Rectal smooth muscle tissue (tissue), 1 donor: ENCODE measurements around the gene CLCN3.
"Not testable (repeated sequence)": the region's sequence is repeated elsewhere in the genome, so short reads cannot be mapped to it uniquely, and the experiment has no call there.

ENCODE experiments used
- H3K27ac ChIP-seq: one replicate; pipeline ENCODE4 v1.7.0; 2013; ENCODE audit warnings: low read depth, low read length, inconsistent platforms
- H3K27me3 ChIP-seq: one replicate; pipeline ENCODE4 v1.7.0; 2013; ENCODE audit warnings: low read length; ENCODE audit not compliant: control insufficient read depth, insufficient read depth
- H3K36me3 ChIP-seq: one replicate; pipeline ENCODE4 v1.7.0; 2013; ENCODE audit warnings: low read length; ENCODE audit not compliant: control insufficient read depth, insufficient read depth
- H3K4me1 ChIP-seq: one replicate; pipeline ENCODE4 v1.7.0; 2013; ENCODE audit warnings: low read length; ENCODE audit not compliant: control insufficient read depth, insufficient read depth
- H3K4me3 ChIP-seq: one replicate; pipeline ENCODE4 v1.7.0; 2013; ENCODE audit warnings: low read length
- H3K9ac ChIP-seq: one replicate; pipeline ENCODE4 v1.7.0; 2013; ENCODE audit warnings: low read length

The CLCN3 gene

DNA sequence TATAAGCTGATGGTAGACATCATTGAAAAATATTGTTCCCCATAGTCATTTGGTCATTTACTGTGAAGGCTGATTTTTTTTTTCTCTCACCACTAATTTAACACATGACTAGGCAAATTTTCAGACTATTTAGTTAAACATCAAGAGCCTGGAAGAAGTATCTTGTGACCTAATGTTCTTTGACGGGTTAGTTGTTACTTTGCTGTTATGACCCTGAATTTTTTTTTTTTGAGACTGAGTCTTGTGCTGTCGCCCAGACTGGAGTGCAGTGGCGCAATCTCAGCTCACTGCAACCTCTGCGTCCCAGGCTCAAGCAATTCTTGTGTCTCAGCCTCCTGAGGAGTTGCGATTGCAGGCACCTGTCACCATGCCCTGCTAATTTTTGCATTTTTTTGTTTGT lies 70.4 kb downstream of the CLCN3 start:
- Histone ChIP-seq H3K4me1 (no peaks in the 10 kb centered on the region), H3K27ac (no peak overlapping the region), H3K36me3 (peaks cover 6% of the 10 kb centered on the region), H3K9ac (no peak overlapping the region), H3K27me3 (no peaks in the 10 kb centered on the region), H3K4me3 (no peak overlapping the region)

DNA sequence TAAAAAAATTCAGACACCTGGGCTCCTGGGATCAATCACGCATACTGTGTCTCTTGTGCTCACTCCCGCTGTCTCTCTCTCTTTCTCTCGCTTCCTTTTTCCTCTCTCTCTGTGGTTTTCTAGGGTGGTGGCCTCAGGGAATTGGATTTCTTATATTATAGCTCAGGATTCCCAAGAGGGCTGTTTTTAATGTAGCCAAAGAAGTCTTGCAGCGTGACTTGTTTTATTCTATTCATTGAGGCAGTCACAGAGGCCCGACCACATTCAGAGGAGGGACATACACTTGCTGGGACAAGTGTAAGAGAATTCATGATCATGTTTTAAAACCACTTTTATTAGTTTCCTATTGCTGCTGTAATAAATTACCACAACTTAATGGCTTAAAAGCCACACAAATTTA lies 78.0 kb downstream of the CLCN3 start:
- H3K36me3 ChIP-seq: peaks cover 3% of the 10 kb centered on the region
- H3K27ac ChIP-seq: no peak overlapping the region
- no peaks in the 10 kb centered on the region for H3K27me3 ChIP-seq
- H3K9ac ChIP-seq: no peak overlapping the region
- no peak overlapping the region for H3K4me3 ChIP-seq
- H3K4me1 ChIP-seq: no peaks in the 10 kb centered on the region

DNA sequence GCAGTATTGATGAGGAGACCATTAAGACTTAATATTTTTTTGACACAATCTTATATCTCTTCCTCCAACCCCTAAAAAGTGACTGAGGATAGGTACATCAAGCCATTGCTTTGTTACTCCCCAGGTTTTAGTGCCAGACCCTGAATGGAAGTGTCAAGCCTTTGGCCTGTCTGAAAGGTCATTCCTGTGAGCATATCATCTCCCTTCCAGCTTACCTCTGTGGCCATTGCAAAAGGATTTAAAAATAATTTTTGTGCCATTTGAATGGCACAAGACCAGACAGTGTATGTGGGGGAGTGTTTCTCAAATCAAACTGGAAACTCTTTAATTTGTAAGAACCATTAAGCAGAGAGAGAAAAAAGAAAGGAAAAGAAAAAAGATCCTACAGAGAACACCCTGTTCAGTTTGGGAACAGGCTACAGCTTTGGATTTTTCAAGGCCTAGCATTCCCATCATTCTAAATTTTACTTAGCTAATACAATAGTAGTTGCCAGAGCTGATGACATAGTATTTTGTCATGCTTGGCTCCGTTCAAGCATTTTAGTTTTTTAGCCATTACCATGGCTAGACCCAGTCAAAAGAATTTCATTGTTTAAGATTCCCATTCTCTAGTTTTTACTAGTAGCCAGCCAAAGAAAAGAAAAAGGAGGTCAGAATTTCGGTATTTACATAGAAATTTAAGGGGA lies 87.7 kb downstream of the CLCN3 start:
- H3K27ac ChIP-seq: no peak overlapping the region
- H3K36me3 ChIP-seq: peaks cover 6% of the 10 kb centered on the region

DNA sequence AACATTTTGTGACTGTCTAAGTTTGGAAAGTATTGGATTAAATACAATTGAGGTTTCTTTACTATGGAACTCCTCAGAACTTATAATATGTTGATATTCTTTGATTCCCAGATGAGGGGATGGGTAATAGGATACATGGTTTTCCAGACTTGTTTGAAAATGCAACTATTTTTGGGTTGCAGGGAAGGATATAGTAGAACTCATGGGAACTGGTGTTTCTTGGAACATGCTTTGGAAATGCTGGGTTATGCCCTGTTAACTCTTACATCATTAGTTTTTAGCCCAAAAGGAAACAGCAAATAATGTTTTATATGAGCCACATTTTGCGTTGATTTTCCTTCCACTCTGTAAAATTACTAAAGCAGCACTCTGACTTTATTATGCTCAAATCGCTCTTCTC lies 95.4 kb downstream of the CLCN3 start:
- H3K36me3 ChIP-seq: peaks cover 5% of the 10 kb centered on the region

More for the DNA sequence above, 87.7 kb downstream of the CLCN3 start:
- Histone ChIP-seq H3K9ac (no peak overlapping the region), H3K27me3 (no peaks in the 10 kb centered on the region), H3K4me1 (no peaks in the 10 kb centered on the region), H3K4me3 (no peak overlapping the region)

DNA sequence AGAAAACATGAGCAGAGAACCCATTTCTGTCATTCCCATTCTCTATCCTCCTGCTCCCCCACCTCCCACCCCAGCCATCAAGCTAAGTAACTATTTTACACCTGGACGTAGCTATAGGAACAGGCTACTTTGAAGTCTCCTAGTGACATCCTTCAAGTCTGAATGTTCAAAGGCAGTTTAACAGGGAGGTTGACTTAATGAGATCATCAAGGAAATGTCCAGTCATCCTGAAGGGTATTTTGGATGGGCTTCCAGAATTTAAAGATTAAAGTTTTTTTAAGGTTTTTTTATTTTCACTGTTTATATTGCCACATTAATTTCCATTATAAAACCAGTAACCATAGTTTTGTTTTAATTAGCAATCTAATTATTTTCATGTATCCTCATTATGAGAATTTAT lies 96.3 kb downstream of the CLCN3 start:
- Histone ChIP-seq H3K36me3 (peaks cover 5% of the 10 kb centered on the region), H3K4me1 (no peaks in the 10 kb centered on the region), H3K4me3 (no peak overlapping the region), H3K27me3 (no peaks in the 10 kb centered on the region), H3K9ac (no peak overlapping the region), H3K27ac (no peak overlapping the region)

More for the DNA sequence above, 95.4 kb downstream of the CLCN3 start:
- H3K27ac ChIP-seq: no peak overlapping the region
- no peak overlapping the region for H3K9ac ChIP-seq
- H3K27me3 ChIP-seq: no peaks in the 10 kb centered on the region
- H3K4me1 ChIP-seq: no peaks in the 10 kb centered on the region
- H3K4me3 ChIP-seq: no peak overlapping the region

DNA sequence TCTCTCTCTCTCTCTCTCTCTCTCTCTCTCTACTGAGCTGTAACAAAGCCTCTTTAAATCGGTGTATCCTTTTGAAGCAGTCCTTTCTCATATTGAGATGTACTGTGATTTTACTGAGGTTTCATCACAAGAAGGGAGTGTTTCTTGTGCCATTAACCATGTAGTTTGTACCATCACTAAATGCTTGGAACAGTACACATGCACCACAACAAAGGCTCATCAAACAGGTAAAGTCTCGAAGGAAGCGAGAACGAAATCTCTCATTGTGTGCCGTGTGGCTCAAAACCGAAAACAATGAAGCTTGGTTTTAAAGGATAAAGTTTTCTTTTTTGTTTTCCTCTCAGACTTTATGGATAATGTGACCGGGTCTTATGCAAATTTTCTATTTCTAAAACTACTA lies 100.2 kb downstream of the CLCN3 start:
- Histone ChIP-seq H3K4me3 (no peak overlapping the region), H3K36me3 (peaks cover 2% of the 10 kb centered on the region), H3K4me1 (no peaks in the 10 kb centered on the region), H3K27me3 (no peaks in the 10 kb centered on the region), H3K9ac (no peak overlapping the region), H3K27ac (no peak overlapping the region)

DNA sequence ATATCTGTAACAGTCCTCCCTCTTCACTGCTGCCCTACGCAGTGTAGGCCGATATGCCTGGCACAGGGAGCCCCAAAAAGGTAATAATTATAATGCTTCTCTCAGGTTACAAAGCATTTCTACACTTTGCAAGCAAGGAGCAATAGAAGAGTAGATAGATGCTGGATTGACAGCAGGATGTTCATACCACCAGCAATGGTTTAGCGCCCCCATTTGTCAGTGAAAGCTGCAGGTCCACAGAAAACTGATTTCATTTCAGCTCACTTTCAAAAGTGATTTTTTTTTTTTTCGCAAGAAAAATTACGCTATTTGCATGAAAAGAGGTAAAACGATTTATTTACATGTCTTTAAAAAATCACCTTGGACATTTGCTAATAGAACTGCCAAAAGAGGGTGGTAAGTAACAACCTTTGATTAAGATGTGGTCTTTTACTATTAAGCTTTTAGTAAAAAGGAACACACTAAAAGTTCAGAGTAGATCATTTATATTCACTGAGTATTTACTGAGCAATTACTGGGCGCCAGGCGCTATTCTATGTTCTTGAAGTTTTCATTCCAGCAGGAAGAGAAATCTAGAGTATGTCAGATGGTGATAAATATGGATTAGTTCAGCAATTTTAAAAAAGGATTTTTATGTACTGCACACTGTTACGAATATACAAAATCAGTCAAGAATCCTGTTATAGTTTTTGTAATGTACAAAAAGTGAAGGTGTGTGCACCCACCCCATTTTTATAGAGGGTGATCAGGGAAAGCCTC lies 103.0 kb downstream of the CLCN3 start:
- Histone ChIP-seq H3K36me3 (peaks cover 2% of the 10 kb centered on the region), H3K4me3 (no peak overlapping the region), H3K27ac (no peak overlapping the region), H3K9ac (no peak overlapping the region), H3K27me3 (no peaks in the 10 kb centered on the region), H3K4me1 (no peaks in the 10 kb centered on the region)

DNA sequence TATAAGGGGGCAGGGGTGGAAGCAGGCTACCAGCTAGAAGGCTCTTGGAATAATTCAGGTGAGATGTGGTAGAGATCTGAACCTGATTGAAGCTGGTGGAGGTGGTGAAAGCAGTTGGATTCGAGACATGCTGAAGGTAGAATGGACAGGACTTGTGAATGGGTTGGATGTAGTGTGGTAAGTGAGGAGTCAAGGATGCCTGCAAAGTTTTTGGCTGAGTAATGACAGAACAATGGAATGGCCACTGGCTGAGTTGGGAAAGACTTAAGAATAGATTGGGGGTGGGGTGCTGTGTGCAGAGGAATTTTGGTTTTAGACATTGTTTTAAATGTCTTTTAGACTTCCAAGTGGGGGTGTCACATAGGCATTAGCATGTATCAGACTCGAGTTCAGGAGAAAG lies 103.9 kb downstream of the CLCN3 start:
- Histone ChIP-seq H3K27ac (no peak overlapping the region), H3K36me3 (peaks cover 2% of the 10 kb centered on the region), H3K4me1 (no peaks in the 10 kb centered on the region), H3K27me3 (no peaks in the 10 kb centered on the region), H3K9ac (no peak overlapping the region), H3K4me3 (no peak overlapping the region)

DNA sequence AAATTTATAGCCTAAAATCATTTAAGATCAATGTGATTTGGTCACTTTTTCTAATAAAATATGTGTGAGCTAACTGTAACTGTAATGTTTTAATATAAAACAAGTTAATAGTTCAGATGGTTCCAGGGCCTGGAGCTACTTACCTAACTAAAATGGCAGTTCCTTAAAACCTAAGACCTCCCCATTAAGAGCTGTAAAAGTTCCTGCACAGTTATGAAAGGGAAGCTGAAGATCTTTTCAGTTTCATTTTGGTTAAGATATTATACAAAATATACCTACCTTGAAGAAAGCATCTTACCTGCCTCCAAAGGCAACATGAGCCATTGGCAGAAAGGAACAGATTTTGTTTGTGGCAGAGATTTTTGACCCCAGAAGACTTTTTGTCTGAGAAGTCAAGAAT lies 107.2 kb downstream of the CLCN3 start:
- Histone ChIP-seq H3K36me3 (peaks cover 9% of the 10 kb centered on the region), H3K9ac (no peak overlapping the region), H3K27ac (no peak overlapping the region), H3K4me1 (no peaks in the 10 kb centered on the region), H3K4me3 (no peak overlapping the region), H3K27me3 (no peaks in the 10 kb centered on the region)

DNA sequence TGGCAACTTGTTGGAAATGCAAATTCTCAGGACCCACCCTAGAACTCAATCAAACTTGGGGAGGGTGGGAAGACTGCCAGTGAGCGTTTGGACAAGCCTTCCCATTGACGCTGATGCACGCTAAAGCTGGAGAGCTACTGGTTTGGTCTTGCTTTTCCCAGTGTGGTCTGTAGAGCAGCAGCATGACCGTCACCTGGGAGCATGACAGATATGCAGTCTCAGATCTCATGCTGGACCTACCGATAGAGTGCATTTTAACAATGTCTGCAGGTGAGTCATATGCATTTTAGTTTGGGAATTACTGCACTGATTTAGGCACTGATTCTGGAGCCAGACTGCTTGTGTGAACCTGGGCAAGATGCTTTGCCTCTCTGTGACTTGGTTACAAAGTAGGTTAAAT lies 110.2 kb downstream of the CLCN3 start:
- no peak overlapping the region for H3K9ac ChIP-seq
- H3K27me3 ChIP-seq: no peaks in the 10 kb centered on the region
- peaks cover 9% of the 10 kb centered on the region for H3K36me3 ChIP-seq
- H3K27ac ChIP-seq: no peak overlapping the region
- no peak overlapping the region for H3K4me3 ChIP-seq
- H3K4me1 ChIP-seq: no peaks in the 10 kb centered on the region

DNA sequence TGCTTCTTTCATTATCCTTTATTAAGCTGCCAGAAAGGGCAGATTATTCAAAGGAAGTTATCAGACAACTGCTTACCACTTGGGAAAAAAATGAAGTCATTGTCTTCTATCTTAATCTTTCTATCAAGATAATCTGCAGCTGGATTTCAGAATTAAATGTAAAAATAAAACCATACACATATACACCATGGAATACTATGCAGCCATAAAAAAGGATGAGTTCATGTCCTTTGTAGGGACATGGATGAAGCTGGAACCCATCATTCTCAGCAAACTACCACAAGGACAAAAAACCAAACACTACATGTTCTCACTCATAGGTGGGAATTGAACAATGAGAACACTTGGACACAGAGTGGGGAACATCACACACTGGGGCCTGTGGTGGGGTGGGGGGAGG lies 118.2 kb downstream of the CLCN3 start:
- not testable (repeated sequence) for H3K4me3 ChIP-seq, H3K4me1 ChIP-seq, H3K27ac ChIP-seq, H3K27me3 ChIP-seq, H3K36me3 ChIP-seq, H3K9ac ChIP-seq

DNA sequence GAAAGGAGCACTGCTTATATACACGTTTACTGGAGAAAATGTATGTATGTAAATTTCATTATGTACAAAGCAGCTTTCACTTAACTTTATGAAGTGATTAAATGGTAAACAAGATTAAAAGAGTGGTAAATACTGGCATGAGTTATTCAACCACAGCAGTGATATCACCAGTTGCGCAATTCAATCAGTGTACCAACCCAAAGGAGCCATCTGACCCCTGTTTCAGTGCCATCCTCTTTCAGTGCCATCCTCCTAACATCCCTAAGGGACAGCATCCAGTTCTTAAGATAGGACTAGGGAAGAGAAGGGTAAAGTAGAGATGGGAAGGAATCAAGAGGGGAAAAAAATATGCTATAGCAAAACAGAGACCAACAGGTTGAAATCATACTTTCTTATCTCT lies 121.2 kb downstream of the CLCN3 start:
- Histone ChIP-seq H3K27ac (no peak overlapping the region), H3K36me3 (peaks cover 2% of the 10 kb centered on the region), H3K4me3 (no peak overlapping the region), H3K27me3 (no peaks in the 10 kb centered on the region), H3K9ac (no peak overlapping the region), H3K4me1 (no peaks in the 10 kb centered on the region)

DNA sequence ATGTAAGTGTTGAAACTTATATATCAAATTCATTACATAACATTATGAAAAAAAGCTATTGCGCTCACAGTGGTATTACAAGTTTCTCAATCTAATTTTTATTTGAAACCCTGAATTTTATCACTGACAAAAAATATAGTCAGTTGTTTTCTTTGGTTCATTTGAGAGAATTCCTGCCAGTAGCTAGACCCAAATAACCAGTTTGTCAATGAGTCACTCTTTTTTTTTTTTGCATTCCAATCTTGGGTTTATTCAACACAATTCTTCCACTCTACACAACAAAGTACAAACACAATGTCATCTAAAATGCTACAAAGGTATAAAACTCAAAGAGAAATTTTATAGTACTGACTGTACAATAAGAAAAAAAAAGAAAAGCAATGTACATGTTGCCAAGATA lies 124.2 kb downstream of the CLCN3 start:
- no peaks in the 10 kb centered on the region for H3K27me3 ChIP-seq
- no peak overlapping the region for H3K9ac ChIP-seq
- peaks cover 2% of the 10 kb centered on the region for H3K36me3 ChIP-seq
- H3K4me3 ChIP-seq: no peak overlapping the region
- H3K4me1 ChIP-seq: no peaks in the 10 kb centered on the region
- no peak overlapping the region for H3K27ac ChIP-seq
